HEK293T (cell line): ENCODE data around the gene CHD2.

Source experiments
- ARNT ChIP-seq: fragments of 450-650 bp; IDR thresholded peaks from 2 replicates; pipeline ENCODE4 v1.6.1; 2017; ENCODE audit warnings: mild to moderate bottlenecking
- ELF4 ChIP-seq: fragments of 450-650 bp; IDR thresholded peaks from 2 replicates; pipeline ENCODE4 v1.6.1; 2017; ENCODE audit warnings: antibody characterized with exemption
- FOXA1 ChIP-seq: fragments of 450-650 bp; IDR thresholded peaks from 2 replicates; pipeline ENCODE4 v1.6.1; 2016; ENCODE audit warnings: mild to moderate bottlenecking
- FOXK2 ChIP-seq: fragments of 450-650 bp; IDR thresholded peaks from 2 replicates; pipeline ENCODE4 v1.6.1; 2016; ENCODE audit warnings: mild to moderate bottlenecking
- FOXM1 ChIP-seq: fragments of 450-650 bp; IDR thresholded peaks from 2 replicates; pipeline ENCODE4 v1.6.1; 2017; ENCODE audit warnings: mild to moderate bottlenecking, borderline replicate concordance
- HDGF ChIP-seq: fragments of 450-650 bp; IDR thresholded peaks from 2 replicates; pipeline ENCODE4 v1.6.1; 2017; ENCODE audit warnings: antibody characterized with exemption, borderline replicate concordance
- L3MBTL2 ChIP-seq: fragments of 450-650 bp; conservative IDR thresholded peaks from 2 replicates; pipeline ENCODE4 v1.6.1; 2016; ENCODE audit warnings: mild to moderate bottlenecking
- SP1 ChIP-seq: fragments of 450-650 bp; IDR thresholded peaks from 2 replicates; pipeline ENCODE4 v1.6.1; 2017
- ZNF384 ChIP-seq: fragments of 450-650 bp; IDR thresholded peaks from 2 replicates; pipeline ENCODE4 v1.6.1; 2016

DNA sequence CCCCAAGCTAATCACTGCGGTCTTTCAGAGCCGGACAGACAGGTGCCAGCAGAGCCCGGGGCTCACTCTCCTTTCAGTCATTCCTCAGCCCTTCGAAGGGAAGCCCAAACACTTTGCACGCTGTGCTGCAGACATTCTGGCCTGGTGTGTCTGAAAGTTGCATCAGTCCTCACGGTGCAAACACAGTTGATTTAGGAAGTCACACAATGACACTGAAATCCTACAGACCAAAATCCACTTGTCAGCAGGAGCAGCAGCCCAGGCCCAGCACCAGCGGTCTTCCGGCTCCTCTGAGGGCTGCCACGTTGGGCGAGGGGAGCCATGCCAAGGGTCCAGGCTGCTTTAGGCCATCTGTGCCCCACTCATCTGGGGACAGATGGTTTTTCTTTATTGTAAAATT lies 127.3 kb downstream of the CHD2 start:
- TF ChIP-seq FOXM1: no peak
- TF ChIP-seq HDGF: no peak
- TF ChIP-seq SP1: no peak
- no peak for TF ChIP-seq ARNT
- no peak for TF ChIP-seq ZNF384
- no peak for TF ChIP-seq FOXA1
- TF ChIP-seq FOXK2: no peak
- TF ChIP-seq L3MBTL2: no peak
- no peak for TF ChIP-seq ELF4
